IMR-90 (cell line): ENCODE data around the gene PSMG1.

ENCODE experiments used
- BHLHE40 ChIP-seq: fragments of 150-350 bp; IDR thresholded peaks from 2 replicates; pipeline ENCODE4 v1.6.1; 2016; ENCODE audit warnings: mild to moderate bottlenecking, low read depth, low read length
- CEBPB ChIP-seq: IDR thresholded peaks from 2 replicates; pipeline ENCODE4 v1.6.1; 2012; ENCODE audit warnings: low read depth, low read length, improper control_type of control experiment
- CTCF ChIP-seq: conservative IDR thresholded peaks from 2 replicates; pipeline ENCODE4 v1.5.1; 2012; ENCODE audit warnings: mild to moderate bottlenecking, low read depth, low read length, improper control_type of control experiment
- FOS ChIP-seq: fragments of 150-350 bp; IDR thresholded peaks from 2 replicates; pipeline ENCODE4 v1.6.1; 2016; ENCODE audit warnings: low read depth, low read length
- MAFK ChIP-seq: IDR thresholded peaks from 2 replicates; pipeline ENCODE4 v1.6.1; 2012; ENCODE audit warnings: low read depth, low read length, improper control_type of control experiment
- MAZ ChIP-seq: IDR thresholded peaks from 2 replicates; pipeline ENCODE4 v1.6.1; 2012; ENCODE audit warnings: low read depth, mild to moderate bottlenecking, low read length, improper control_type of control experiment, moderate library complexity, borderline replicate concordance
- MXI1 ChIP-seq: IDR thresholded peaks from 2 replicates; pipeline ENCODE4 v1.6.1; 2012; ENCODE audit warnings: low read depth, mild to moderate bottlenecking, low read length, moderate library complexity, borderline replicate concordance
- POLR2A ChIP-seq: IDR thresholded peaks from 2 replicates; pipeline ENCODE4 v1.6.1; 2012; ENCODE audit warnings: mild to moderate bottlenecking, low read depth, low read length
- RAD21 ChIP-seq: IDR thresholded peaks from 2 replicates; pipeline ENCODE4 v1.6.1; 2012; ENCODE audit warnings: low read length, improper control_type of control experiment
- RCOR1 ChIP-seq: IDR thresholded peaks from 2 replicates; pipeline ENCODE4 v1.6.1; 2012; ENCODE audit warnings: mild to moderate bottlenecking, low read length, improper control_type of control experiment; ENCODE audit not compliant: insufficient replicate concordance
- SMC3 ChIP-seq: fragments of 150-350 bp; IDR thresholded peaks from 2 replicates; pipeline ENCODE4 v1.6.1; 2016; ENCODE audit warnings: low read depth, mild to moderate bottlenecking, antibody characterized with exemption, low read length, moderate library complexity
- USF2 ChIP-seq: fragments of 150-350 bp; IDR thresholded peaks from 2 replicates; pipeline ENCODE4 v1.6.1; 2017; ENCODE audit warnings: mild to moderate bottlenecking, antibody characterized with exemption, low read length, low read depth

GRCh38 chr21:39144191-39144590 lies 39.1 kb downstream of the PSMG1 start:
- TF ChIP-seq BHLHE40 (no peak), CTCF (no peak), FOS (no peak), POLR2A (no peak), MXI1 (no peak), RAD21 (no peak), MAFK (no peak), RCOR1 (no peak), CEBPB (no peak), MAZ (no peak), SMC3 (no peak), USF2 (no peak)
